HS-5 (cell line): ENCODE results near the gene CACNA2D3.
"Not testable (repeated sequence)": the region's sequence is repeated elsewhere in the genome, so short reads cannot be mapped to it uniquely, and the experiment has no call there.

Experiments
- DNase-seq: peaks from one replicate; pipeline ENCODE4 v3.0.0-alpha.2; 2012; ENCODE audit warnings: low read depth

The CACNA2D3 gene

GRCh38 chr3:54964081-54964480 is 841.7 kb downstream of the CACNA2D3 start:
- no peak for DNase-seq

DNA sequence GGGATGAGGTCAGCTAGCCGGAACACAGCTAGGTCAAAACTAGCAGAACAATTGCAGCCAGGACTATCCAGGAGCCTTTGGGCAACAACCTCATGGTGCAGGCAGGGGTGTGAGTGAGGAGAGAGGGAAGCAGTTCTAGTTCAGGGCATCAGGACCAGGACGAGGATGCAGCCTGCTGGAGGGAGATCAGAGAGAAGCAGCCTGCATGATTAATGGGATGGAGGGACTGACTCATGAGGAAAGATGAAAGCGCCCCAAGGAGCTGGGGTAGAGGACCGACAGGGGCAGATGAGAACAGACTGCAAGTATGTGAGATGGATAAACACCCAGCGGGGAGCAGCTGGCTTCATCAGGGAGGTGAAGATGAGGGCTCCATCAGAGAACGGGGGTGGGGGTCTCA is 843.4 kb downstream of the CACNA2D3 start:
- DNase-seq = no peak

- no peak for DNase-seq
These were observed 844.6 kb downstream of the CACNA2D3 start for GRCh38 chr3:54966979-54967378.

DNA sequence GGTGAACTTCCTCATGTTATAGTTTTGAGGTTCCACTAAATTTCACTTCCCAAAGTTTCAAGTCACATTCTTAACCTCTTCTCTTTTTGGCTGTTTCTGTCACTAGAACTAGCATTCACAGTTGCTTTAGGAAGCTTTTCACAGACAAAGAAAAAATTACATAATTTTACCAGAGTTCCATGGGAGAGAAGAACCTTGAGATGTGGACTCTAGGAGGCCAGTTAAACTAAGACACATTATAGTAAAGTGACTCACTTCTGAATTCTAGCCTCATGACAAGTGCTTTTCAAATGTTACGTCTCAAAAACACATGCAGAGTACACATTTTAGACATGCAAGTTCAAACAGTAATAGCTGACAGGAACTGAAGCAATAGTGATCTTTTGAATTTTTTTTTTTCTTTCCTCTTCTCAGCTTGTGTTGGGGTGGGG is 845.4 kb downstream of the CACNA2D3 start:
- DNase-seq = no peak

GRCh38 chr3:54968546-54969172 is 846.3 kb downstream of the CACNA2D3 start:
- DNase-seq = peak; percentile 39

DNA sequence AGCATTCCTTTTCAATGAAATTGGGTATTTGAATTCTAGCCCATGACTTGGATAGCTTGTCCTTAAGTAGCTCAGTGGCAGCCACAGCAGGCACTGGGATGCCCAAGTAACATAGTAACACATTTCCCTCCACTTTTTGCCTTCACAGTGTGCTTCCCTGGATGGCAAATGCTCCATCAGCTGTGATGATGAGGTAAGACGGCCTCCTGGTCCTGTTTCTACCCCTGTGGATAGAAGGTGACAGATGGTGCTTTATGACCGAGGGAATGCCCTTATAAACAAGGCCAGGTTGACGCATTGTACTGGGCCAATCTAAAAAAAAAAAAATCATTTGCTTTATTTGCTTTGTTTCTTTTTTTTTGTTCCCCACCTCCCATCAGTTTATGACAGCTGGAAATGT is 847.3 kb downstream of the CACNA2D3 start:
- no peak for DNase-seq

GRCh38 chr3:54970895-54971294 is 848.5 kb downstream of the CACNA2D3 start:
- no peak for DNase-seq

DNA sequence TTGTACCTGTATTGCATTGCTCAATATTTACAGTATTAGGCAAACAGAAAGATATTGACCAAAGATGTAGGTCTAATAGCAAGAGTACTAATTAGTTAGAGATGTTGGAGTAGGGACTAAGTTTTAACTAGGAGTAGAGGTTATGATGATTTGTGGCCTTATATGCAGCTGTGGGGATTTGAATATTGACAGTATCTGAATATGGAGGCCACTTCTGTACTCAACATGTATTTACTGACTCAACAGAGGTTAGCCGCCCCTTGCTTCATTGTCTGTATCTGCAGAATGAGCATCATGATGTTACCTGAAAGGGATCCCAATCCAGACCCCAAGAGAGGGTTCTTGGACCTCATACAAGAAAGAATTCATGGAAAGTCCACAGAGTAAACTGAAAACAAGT is 855.1 kb downstream of the CACNA2D3 start:
- DNase-seq = no peak

- DNase-seq = not testable (repeated sequence)
These were observed 855.6 kb downstream of the CACNA2D3 start for GRCh38 chr3:54977946-54978345.

DNA sequence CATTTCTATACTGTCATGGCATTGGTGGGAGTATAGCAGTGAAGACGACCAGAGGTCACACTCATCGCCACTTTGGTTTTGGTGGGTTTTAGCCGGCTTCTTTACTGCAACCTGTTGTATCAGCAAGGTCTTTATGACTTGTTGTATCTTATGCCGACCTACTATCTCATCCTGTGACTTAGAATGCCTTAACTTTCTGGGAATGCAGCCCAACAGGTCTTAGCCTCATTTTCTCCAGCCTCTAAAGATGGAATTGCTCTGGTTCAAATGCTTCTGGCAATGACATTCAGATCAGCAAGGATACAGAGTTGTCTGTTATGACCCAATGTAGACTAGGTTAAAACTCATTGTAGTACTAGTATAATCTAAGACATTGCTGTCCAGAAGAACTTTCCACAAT is 860.5 kb downstream of the CACNA2D3 start:
- DNase-seq = no peak

DNA sequence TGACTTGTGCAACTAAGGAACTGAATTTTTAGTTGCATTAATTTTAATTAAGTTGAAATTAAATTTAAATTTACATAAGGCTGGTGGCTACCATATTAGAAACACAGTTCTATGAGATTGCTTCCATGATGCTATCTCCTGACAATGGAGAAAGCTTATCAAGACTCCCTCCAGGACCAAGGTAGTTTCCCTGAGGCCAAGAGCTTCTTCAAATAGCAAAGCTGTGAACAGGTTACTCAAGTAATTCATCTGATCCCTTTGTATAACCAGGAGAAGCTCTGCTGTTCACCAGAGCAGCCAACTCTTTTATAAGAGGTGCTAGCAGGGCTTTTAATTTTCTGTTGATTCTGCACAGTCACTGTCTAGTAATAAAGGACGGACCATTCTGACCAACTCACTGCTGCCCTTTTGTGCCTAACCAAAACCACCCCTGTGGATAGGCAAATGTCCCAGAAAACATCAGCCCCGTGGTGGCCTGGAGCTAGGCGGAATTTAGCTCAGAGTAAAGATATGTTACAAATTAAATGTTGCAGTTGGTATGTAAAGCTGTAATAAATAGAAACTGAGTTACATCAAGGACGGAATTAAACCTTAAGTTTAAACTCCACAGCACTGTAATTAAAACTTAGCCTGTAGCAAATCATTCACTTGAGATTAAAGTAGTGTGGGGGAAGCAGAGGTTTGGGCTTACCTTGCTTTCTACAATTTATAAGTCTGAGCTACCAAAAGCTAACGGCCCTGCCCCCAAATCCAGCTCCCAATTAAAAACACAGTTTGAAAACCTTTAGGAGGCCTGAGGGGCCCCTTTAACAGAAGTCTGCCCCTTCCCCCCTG is 861.1 kb downstream of the CACNA2D3 start:
- DNase-seq = no peak

DNA sequence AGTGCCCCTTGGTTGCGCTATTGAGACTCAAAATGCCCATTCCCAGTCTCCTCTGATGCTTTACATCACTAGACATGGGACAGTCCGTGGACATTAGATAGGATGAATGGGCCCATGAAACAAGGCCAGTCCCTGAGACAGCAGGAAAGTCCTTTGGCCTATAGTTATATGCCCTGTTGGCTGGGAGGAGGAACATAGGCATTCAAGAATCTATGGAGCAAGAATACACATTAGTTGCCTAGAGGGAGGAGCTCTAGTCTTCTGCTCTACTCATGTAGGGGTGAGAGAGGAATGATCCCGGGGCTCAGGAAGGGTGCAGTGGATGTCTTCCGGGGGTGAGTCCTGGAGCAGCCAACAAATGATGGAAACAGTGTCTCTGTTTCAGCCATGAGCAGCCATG is 863.5 kb downstream of the CACNA2D3 start:
- no peak for DNase-seq

DNA sequence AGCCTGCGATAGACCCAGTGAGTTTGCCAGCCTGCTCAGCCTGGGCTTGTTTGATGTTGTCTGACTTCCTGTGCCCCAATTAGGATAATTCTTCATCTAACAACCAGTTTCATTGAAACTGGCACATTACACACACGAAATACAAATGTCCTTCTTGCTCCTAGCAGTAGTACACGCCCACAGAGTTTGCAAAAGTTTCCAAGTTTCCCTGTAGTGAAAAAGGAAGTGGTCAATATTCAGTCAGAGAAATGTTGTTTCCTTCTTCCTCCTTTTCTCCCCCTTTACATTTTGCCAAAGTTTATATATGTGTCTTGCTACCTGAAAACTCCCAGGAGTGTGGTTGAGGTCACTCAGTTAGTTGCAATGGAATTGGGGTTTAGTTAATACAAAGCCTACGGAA is 863.9 kb downstream of the CACNA2D3 start:
- DNase-seq = no peak

- no peak for DNase-seq
These were observed 865.4 kb downstream of the CACNA2D3 start for GRCh38 chr3:54987719-54988118.

DNA sequence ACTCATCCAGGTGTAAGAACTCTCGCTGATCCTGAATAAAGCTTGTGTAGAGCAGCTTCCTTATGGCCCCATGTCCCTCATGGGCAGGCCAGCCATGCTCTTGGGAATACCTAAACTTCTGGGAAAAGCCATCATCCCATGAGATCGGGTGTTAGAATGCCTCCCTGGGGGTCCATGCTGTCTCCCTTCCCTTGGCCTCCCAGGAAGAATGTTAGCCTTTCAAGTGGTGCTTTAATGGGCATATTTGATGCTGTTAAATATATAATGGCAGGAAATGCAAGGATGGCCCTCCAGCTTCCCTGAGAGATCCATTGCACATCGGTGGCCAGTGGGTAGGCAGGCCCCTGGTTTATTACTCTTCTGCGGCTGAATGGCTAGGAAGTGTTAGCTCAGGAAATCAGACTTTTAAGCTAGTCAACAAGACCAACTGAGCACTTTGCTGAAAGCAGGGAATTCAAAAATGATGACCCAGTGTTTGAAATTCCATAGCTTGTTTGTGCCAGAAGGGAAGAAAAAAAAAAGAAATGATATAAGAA is 866.0 kb downstream of the CACNA2D3 start:
- no peak for DNase-seq

- peak; percentile 33 for DNase-seq
These were observed 866.7 kb downstream of the CACNA2D3 start for GRCh38 chr3:54988838-54989630.

GRCh38 chr3:54994111-54994513 is 871.8 kb downstream of the CACNA2D3 start:
- DNase-seq = no peak

DNA sequence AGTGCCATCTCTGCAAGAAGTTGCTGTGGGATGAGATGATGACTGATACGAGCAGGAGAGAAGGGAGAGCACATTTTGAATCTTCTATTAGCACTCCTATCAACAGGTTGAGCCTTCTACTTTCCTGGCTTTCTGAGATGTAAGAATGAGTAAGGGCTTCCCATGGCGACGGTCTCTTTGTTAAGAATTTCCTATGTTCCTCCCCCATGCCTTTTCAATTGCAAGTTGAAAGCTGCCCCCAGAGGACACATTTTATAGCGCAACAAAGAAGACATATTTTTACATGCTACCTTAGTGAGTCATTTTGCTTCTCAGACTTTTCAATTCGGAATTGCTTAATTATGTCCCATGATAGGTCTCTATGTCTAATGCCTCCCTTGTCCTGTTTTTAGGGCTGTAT is 876.8 kb downstream of the CACNA2D3 start:
- peak; percentile 68 for DNase-seq

GRCh38 chr3:54999811-55000210 is 877.5 kb downstream of the CACNA2D3 start:
- no peak for DNase-seq

DNA sequence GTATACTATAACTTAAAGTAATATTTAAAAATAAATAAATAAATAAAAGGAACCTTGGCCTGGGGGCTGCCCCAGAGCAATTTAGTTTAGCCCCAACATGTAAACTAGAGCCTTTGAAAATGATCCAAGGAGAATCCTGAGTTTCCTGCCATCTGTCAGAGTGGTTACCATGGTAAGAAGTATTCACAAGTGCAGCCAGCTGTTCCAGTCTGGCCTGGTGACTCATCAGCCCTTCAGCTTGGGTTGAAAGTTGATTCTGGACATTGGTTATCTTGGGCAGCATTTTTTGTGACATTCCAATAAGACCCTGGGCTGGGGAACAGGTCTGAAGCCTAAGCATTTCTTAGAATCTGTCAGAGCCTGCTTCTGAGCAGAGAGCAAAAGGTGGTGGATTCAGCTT is 878.2 kb downstream of the CACNA2D3 start:
- DNase-seq = peak; percentile 64

- DNase-seq = no peak
These were observed 878.6 kb downstream of the CACNA2D3 start for GRCh38 chr3:55000953-55001352.

GRCh38 chr3:55002416-55002930 is 880.1 kb downstream of the CACNA2D3 start:
- no peak for DNase-seq
